ENCODE measurements around the gene SMIM14.
"Not testable (repeated sequence)": the region's sequence is repeated elsewhere in the genome, so short reads cannot be mapped to it uniquely, and the experiment has no call there.

The SMIM14 gene

DNA sequence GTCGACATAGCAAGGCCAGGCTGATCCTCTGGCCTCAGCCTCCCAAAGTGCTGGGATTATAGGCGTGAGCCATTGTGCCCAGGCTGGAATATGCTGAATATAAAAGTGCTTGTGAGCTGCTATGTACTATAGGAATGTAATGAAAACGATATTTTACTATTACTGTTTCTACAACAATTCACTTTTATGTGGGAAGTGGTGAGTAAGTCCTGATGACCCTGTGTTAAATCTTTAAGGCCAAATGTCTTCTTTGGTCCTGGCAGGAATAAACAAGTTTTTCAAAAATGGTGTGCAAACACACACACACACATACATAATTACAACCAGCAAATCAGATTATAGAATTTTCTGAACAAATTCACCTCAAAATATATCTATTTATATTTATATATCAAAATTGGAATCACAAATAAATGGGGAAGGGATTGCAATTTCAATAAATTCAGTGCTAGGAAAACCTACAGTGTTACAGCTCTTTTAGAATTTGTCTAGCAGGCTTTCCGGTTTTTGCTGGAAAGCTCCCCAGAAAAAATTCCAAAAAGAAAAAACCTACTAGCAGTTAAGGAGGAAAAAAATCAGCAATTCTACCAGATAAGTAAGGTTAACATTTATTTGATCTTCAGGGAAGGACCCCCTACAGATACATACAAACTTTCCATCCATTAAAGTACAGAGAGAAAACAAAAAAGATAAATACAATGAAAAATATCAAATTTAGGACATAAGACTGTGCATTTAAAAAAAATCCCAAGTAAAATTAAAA, 17.9 kb downstream of the SMIM14 start:
- no peak overlapping the region for H3K4me3 ChIP-seq (ENCODE audit: low read depth in 1 of 2, low read length in 2 of 2)
- H3K27ac ChIP-seq (ENCODE audit: low read depth, low read length), result no peak overlapping the region
- no peak overlapping the region for H3K9ac ChIP-seq (ENCODE audit: low read length)
- H3K9me3 ChIP-seq (ENCODE audit: low read length), result no peaks in the 10 kb centered on the region
- H3K4me1 ChIP-seq (ENCODE audit: insufficient read depth, low read length), result no peaks in the 10 kb centered on the region
- no peaks in the 10 kb centered on the region for H3K27me3 ChIP-seq (ENCODE audit: control insufficient read depth in 1 of 2, insufficient read depth in 2 of 2, low read length in 2 of 2)
- H3K36me3 ChIP-seq (ENCODE audit: insufficient read depth, low read length), result no peaks in the 10 kb centered on the region

DNA sequence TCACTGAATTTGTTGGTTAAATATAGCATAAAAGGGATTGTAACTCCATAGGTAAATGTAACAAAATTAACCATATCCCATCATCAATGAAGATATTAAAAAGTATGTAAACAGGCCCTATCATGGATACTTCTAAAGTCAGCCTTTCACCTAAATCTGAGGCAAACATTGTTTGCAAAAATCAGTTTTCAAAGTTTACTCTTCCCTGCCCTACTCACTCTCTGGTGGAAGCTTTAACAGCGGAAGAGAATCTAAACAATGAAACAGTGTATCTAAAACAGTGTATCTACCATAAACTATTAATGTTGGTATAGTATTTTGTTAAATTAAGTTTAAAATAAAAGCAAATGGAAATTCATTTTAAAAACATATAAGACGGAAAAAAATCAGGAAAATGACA, 21.1 kb downstream of the SMIM14 start:
- Histone ChIP-seq H3K4me1 (ENCODE audit: insufficient read depth, low read length) (peaks cover 23% of the 10 kb centered on the region), H3K27ac (ENCODE audit: low read depth, low read length) (no peak overlapping the region), H3K27me3 (ENCODE audit: control insufficient read depth in 1 of 2, insufficient read depth in 2 of 2, low read length in 2 of 2) (no peaks in the 10 kb centered on the region), H3K9me3 (ENCODE audit: low read length) (no peaks in the 10 kb centered on the region), H3K9ac (ENCODE audit: low read length) (no peak overlapping the region), H3K36me3 (ENCODE audit: insufficient read depth, low read length) (no peaks in the 10 kb centered on the region), H3K4me3 (ENCODE audit: low read depth in 1 of 2, low read length in 2 of 2) (no peak overlapping the region)

DNA sequence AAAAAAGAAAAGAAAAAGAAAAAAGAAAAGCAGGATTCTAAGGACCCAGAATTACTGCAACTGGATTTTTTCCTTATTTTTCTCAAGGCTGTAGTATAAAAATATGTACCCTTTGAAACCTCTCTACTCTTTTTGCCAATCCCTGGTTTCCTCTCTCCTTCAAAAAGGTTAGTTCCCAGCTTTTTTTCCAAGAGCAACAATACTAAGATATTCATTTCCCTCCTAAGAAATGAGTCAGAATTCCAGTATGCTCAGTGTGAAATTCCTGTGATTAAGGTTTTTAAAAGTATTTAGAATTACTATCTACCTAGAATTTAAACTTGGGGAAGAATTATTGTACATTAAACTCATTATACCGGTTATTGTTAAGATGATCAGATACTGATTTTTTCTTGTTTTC, 22.0 kb downstream of the SMIM14 start:
- Histone ChIP-seq H3K27ac (ENCODE audit: low read depth, low read length) (no peak overlapping the region), H3K9me3 (ENCODE audit: low read length) (no peaks in the 10 kb centered on the region), H3K36me3 (ENCODE audit: insufficient read depth, low read length) (no peaks in the 10 kb centered on the region), H3K27me3 (ENCODE audit: control insufficient read depth in 1 of 2, insufficient read depth in 2 of 2, low read length in 2 of 2) (no peaks in the 10 kb centered on the region), H3K4me3 (ENCODE audit: low read depth in 1 of 2, low read length in 2 of 2) (no peak overlapping the region), H3K9ac (ENCODE audit: low read length) (no peak overlapping the region), H3K4me1 (ENCODE audit: insufficient read depth, low read length) (peaks cover 23% of the 10 kb centered on the region)

DNA sequence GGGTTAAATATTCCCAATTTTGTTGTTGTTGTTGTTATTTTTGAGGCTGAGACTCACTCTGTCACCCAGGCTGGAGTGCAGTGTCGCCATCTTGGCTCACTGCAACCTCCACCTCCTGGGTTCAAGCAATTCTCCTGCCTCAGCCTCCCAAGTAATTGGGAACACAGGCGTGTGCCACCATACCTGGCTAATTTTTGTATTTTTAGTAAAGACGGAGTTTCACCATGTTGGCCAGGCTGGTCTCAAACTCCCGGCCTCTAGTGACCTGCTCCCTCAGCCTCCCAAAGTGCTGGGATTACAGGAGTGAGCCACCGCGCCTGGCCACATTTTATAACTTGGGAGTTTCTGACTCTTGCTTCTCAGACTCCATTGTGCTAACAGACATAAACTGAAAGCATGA, 22.6 kb downstream of the SMIM14 start:
- H3K27me3 ChIP-seq (ENCODE audit: control insufficient read depth in 1 of 2, insufficient read depth in 2 of 2, low read length in 2 of 2); H3K27ac ChIP-seq (ENCODE audit: low read depth, low read length); H3K9me3 ChIP-seq (ENCODE audit: low read length); H3K9ac ChIP-seq (ENCODE audit: low read length); H3K36me3 ChIP-seq (ENCODE audit: insufficient read depth, low read length); H3K4me3 ChIP-seq (ENCODE audit: low read depth in 1 of 2, low read length in 2 of 2): not testable (repeated sequence)
- peaks cover 23% of the 10 kb centered on the region for H3K4me1 ChIP-seq (ENCODE audit: insufficient read depth, low read length)

DNA sequence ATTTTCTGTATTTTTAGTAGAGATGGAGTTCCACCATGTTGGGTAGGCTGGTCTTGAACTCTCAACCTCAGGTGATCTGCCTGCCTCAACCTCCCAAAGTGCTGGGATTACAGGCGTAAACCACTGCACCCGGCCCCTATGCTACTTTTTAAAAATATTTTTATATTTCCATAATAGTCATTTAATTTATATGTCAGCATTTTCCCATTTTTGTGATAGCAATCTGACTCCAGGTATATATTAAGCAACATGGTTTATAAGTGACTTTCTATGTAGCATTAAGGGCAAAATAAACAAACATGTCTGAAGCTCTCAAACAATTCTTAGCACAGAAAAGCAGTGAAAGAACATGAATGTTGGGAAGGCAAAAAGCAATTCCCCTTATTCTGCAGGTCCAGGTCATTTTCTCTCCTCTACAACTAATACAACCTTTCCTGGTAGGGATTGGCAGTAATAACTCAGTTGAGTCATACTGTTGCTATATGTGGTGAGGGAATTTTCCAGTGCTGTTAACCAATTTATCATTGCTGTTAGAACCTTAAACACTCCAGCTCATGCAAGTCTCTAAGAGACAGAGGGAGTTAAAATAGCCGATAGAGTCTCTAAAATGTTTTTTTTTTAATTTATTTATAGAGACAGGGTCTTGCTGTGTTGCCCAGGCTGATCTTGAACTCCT, 24.0 kb downstream of the SMIM14 start:
- Histone ChIP-seq H3K9me3 (ENCODE audit: low read length) (no peaks in the 10 kb centered on the region), H3K36me3 (ENCODE audit: insufficient read depth, low read length) (no peaks in the 10 kb centered on the region), H3K4me1 (ENCODE audit: insufficient read depth, low read length) (peaks cover 23% of the 10 kb centered on the region), H3K9ac (ENCODE audit: low read length) (no peak overlapping the region), H3K27ac (ENCODE audit: low read depth, low read length) (no peak overlapping the region), H3K27me3 (ENCODE audit: control insufficient read depth in 1 of 2, insufficient read depth in 2 of 2, low read length in 2 of 2) (no peaks in the 10 kb centered on the region), H3K4me3 (ENCODE audit: low read depth in 1 of 2, low read length in 2 of 2) (no peak overlapping the region)

DNA sequence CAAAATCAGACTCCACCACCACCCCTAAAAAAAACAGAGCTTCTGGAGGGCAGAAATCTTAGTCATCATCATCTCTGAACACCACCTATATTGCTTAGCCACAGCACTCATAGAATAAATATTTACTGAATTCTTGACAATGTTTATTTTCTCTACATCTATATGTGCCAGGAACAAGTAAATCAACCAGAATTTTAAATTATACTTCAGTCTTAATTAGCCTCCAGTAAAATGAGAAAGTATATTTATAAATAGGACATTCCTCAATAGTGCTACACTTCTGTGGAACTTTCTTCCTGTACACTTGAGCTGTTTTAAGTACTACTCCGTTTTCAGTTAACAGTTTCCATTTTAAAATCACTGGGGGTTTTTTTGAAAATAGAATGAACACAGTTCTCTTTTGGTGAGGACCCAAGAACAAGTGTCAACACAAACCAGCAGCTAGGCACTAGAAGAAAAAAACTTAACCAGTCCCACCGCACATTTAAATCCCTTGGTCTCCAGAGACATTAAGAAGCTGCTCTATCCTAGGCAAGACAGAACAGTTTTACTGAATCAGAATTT, 25.5 kb downstream of the SMIM14 start:
- H3K36me3 ChIP-seq (ENCODE audit: insufficient read depth, low read length), result no peaks in the 10 kb centered on the region
- no peak overlapping the region for H3K9ac ChIP-seq (ENCODE audit: low read length)
- H3K27ac ChIP-seq (ENCODE audit: low read depth, low read length), result no peak overlapping the region
- no peaks in the 10 kb centered on the region for H3K9me3 ChIP-seq (ENCODE audit: low read length)
- H3K4me3 ChIP-seq (ENCODE audit: low read depth in 1 of 2, low read length in 2 of 2), result no peak overlapping the region
- peaks cover 23% of the 10 kb centered on the region for H3K4me1 ChIP-seq (ENCODE audit: insufficient read depth, low read length)
- no peaks in the 10 kb centered on the region for H3K27me3 ChIP-seq (ENCODE audit: control insufficient read depth in 1 of 2, insufficient read depth in 2 of 2, low read length in 2 of 2)

DNA sequence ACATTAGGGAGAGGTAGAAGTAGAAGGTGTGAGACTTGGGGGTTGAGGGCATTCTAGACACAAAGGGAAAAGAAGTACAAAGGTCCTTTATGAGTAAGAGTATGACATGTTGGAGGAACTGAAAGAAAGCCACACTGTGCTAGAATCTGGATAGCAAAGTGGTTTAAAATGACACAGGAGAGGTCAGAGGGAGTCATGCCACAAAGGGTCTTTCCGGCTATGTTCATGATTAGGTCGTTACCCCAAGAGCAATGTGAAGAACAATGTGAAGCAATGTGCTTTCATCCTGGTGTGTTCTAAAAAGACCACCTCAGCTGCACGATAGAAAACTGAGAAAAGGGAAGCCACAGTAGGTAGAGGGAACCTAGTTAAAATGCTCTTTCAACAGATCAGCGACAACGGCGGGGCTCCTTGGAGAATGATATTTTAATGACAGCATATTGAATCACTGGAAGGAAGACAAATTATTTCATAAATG, 29.2 kb downstream of the SMIM14 start:
- H3K36me3 ChIP-seq (ENCODE audit: insufficient read depth, low read length), result peaks cover 4% of the 10 kb centered on the region
- H3K9ac ChIP-seq (ENCODE audit: low read length), result no peak overlapping the region
- H3K27me3 ChIP-seq (ENCODE audit: control insufficient read depth in 1 of 2, insufficient read depth in 2 of 2, low read length in 2 of 2), result no peaks in the 10 kb centered on the region
- no peak overlapping the region for H3K27ac ChIP-seq (ENCODE audit: low read depth, low read length)
- H3K4me1 ChIP-seq (ENCODE audit: insufficient read depth, low read length), result peaks cover 14% of the 10 kb centered on the region
- H3K4me3 ChIP-seq (ENCODE audit: low read depth in 1 of 2, low read length in 2 of 2), result no peak overlapping the region
- no peaks in the 10 kb centered on the region for H3K9me3 ChIP-seq (ENCODE audit: low read length)

DNA sequence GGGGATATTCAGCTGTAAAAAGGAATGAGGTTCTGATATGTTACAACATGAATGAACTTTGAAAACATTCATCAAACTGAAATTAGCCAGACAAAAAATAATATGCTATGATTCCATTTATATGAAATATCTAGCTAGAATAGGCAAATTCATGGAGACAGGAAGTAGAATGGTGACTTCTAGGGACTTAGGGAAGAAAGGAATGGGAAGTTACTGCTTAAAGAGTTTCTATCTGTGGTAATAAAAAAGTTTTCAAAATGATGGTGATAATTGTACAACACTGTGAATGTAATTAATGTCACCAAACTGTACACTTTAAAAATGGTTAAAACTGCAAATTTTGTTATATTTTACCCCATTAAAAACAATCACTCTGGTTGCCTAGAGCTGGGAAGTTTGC, 30.2 kb downstream of the SMIM14 start:
- Histone ChIP-seq H3K36me3 (ENCODE audit: insufficient read depth, low read length) (peaks cover 4% of the 10 kb centered on the region), H3K27ac (ENCODE audit: low read depth, low read length) (no peak overlapping the region), H3K4me1 (ENCODE audit: insufficient read depth, low read length) (peaks cover 9% of the 10 kb centered on the region), H3K27me3 (ENCODE audit: control insufficient read depth in 1 of 2, insufficient read depth in 2 of 2, low read length in 2 of 2) (no peaks in the 10 kb centered on the region), H3K4me3 (ENCODE audit: low read depth in 1 of 2, low read length in 2 of 2) (no peak overlapping the region), H3K9ac (ENCODE audit: low read length) (no peak overlapping the region), H3K9me3 (ENCODE audit: low read length) (no peaks in the 10 kb centered on the region)

DNA sequence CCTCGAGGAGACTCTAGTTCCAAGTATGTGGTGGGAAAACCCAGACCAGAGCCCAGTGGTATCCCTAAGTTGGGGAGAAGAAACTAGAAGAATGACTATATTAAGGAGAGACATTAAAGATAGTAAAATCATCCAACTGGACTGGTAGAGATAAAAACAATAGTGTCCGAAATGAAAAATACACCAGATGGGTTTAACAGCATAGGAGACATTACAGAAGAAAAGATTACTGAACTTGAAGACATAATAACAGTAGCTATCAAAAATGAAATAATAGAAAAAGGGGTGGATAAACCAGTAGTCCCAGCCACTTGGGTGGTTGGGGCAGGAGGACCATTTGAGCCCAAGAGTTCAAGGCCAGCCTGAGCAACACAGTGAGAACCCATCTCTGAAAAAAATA, 31.9 kb downstream of the SMIM14 start:
- no peak overlapping the region for H3K4me3 ChIP-seq (ENCODE audit: low read depth in 1 of 2, low read length in 2 of 2)
- H3K27ac ChIP-seq (ENCODE audit: low read depth, low read length), result no peak overlapping the region
- no peaks in the 10 kb centered on the region for H3K9me3 ChIP-seq (ENCODE audit: low read length)
- H3K9ac ChIP-seq (ENCODE audit: low read length), result no peak overlapping the region
- peaks cover 4% of the 10 kb centered on the region for H3K36me3 ChIP-seq (ENCODE audit: insufficient read depth, low read length)
- H3K27me3 ChIP-seq (ENCODE audit: control insufficient read depth in 1 of 2, insufficient read depth in 2 of 2, low read length in 2 of 2), result no peaks in the 10 kb centered on the region
- no peaks in the 10 kb centered on the region for H3K4me1 ChIP-seq (ENCODE audit: insufficient read depth, low read length)

DNA sequence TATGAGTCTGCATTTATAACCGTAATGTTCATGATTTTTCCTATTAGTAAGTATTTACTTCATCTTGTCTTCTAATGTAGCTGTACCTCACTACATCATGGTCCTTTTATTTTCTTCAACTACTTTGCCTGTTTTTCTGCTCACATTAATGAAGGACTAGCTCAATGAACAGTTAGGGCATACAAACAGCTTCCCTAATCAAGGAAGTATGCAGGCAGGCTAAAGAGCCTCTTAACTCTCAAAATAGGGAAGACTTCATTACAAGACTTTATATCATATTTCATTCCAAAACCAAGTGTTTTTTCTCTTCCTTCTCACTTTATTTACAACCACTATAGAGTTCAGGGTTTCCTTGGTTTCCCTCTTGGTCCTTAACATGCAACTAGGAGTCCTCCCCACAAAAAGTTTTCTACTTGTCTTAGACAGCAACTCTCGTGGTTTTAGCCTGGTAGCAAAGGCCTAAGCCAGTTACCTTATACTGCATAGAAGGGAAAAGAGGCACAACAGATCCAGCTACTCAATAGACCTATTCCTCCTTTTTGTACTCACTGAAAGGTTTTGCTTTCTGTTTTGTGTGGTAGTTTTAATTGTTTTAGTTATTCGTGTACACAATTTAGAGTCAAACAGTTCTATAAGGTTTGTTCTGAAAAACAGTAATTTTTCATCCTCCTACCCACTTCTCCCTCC, 40.8 kb downstream of the SMIM14 start:
- no peak overlapping the region for H3K9ac ChIP-seq (ENCODE audit: low read length)
- no peak overlapping the region for H3K4me3 ChIP-seq (ENCODE audit: low read depth in 1 of 2, low read length in 2 of 2)
- H3K9me3 ChIP-seq (ENCODE audit: low read length), result no peaks in the 10 kb centered on the region
- H3K4me1 ChIP-seq (ENCODE audit: insufficient read depth, low read length), result no peaks in the 10 kb centered on the region
- peaks cover 10% of the 10 kb centered on the region for H3K36me3 ChIP-seq (ENCODE audit: insufficient read depth, low read length)
- H3K27ac ChIP-seq (ENCODE audit: low read depth, low read length), result no peak overlapping the region
- no peaks in the 10 kb centered on the region for H3K27me3 ChIP-seq (ENCODE audit: control insufficient read depth in 1 of 2, insufficient read depth in 2 of 2, low read length in 2 of 2)

DNA sequence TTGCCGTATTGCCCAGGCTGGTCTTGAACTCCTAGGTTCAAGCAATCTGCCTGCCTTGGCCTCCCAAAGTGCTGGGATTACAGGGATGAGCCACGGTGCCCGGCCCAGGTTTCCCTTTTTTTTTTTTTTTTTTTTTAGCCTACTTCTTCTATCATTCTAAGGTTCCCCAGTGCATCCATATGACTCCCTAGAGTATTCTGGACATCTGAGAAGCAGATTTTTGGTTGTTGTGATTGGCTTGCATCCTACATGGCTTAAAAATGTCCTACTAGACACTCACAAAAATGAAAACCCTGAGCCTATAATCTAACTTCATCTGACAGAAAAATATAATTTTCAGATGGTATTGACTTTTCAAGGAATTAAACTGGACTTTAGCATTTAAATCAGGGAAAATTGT, 41.7 kb downstream of the SMIM14 start:
- Histone ChIP-seq H3K36me3 (ENCODE audit: insufficient read depth, low read length) (peaks cover 10% of the 10 kb centered on the region), H3K4me1 (ENCODE audit: insufficient read depth, low read length) (no peaks in the 10 kb centered on the region), H3K4me3 (ENCODE audit: low read depth in 1 of 2, low read length in 2 of 2) (no peak overlapping the region), H3K27me3 (ENCODE audit: control insufficient read depth in 1 of 2, insufficient read depth in 2 of 2, low read length in 2 of 2) (no peaks in the 10 kb centered on the region), H3K27ac (ENCODE audit: low read depth, low read length) (no peak overlapping the region), H3K9ac (ENCODE audit: low read length) (no peak overlapping the region), H3K9me3 (ENCODE audit: low read length) (no peaks in the 10 kb centered on the region)

All from muscle layer of colon (tissue), 2 donors.